Natural killer cell (primary cell): Measurements from ENCODE around the gene ADAMTS14. TPM values are rescaled to one million over a fixed set of nuclear protein-coding genes. Genes with fewer than 3 reads are reported as not detected.

Experiments
- ATAC-seq, 3 donors: fragments of 150-1000 bp in 2 of 3; fragments of 200-7000 bp in 1 of 3; cut with Tn5 transposase; 1 replicate in 1 of 3; 2 replicates in 2 of 3; pipeline ENCODE4 v1.10.0; 2021; ENCODE audit warnings: mild to moderate bottlenecking in 2 of 3, moderate library complexity in 2 of 3
- DNase-seq, 2 donors: peaks; one replicate each; pipeline versions ENCODE4 v3.0.0 to v3.0.0-alpha.2; 2013 to 2021; ENCODE audit warnings: mixed read lengths in 1 of 2
- H3K27ac ChIP-seq: one replicate; pipeline ENCODE4 v1.5.1; 2013; ENCODE audit warnings: mild to moderate bottlenecking, low read length
- H3K27me3 ChIP-seq: one replicate; pipeline ENCODE4 v1.6.1; 2013; ENCODE audit warnings: low read length; ENCODE audit not compliant: control insufficient read depth, insufficient read depth
- H3K36me3 ChIP-seq: one replicate; pipeline ENCODE4 v1.6.1; 2013; ENCODE audit warnings: low read length; ENCODE audit not compliant: control insufficient read depth, insufficient read depth
- H3K4me1 ChIP-seq: one replicate; pipeline ENCODE4 v1.6.1; 2013; ENCODE audit warnings: low read length; ENCODE audit not compliant: control insufficient read depth, insufficient read depth
- H3K4me3 ChIP-seq: one replicate; pipeline ENCODE4 v1.5.1; 2013; ENCODE audit warnings: low read length
- H3K9me3 ChIP-seq: one replicate; pipeline ENCODE4 v1.6.1; 2013; ENCODE audit warnings: low read length; ENCODE audit not compliant: control insufficient read depth, insufficient read depth
- H3K27ac Mint-ChIP-seq, 2 donors: one replicate each; pipeline ENCODE4 v1.8.0; 2022; ENCODE audit warnings: mild to moderate bottlenecking in 2 of 2, mixed read lengths in 2 of 2, moderate library complexity in 1 of 2
- H3K27me3 Mint-ChIP-seq, 2 donors: one replicate each; pipeline ENCODE4 v1.8.0; 2022; ENCODE audit warnings: low read depth in 2 of 2, mixed read lengths in 2 of 2
- H3K36me3 Mint-ChIP-seq: one replicate; pipeline ENCODE4 v1.8.0; 2022; ENCODE audit warnings: mixed read lengths
- H3K4me1 Mint-ChIP-seq, 2 donors: one replicate each; pipeline ENCODE4 v1.8.0; 2022; ENCODE audit warnings: mixed read lengths in 2 of 2
- H3K4me3 Mint-ChIP-seq: one replicate; pipeline ENCODE4 v1.8.0; 2022; ENCODE audit warnings: mild to moderate bottlenecking, moderate library complexity, mixed read lengths
- H3K9me3 Mint-ChIP-seq, 2 donors: one replicate each; pipeline ENCODE4 v1.8.0; 2022; ENCODE audit warnings: mixed read lengths in 2 of 2
- WGBS: methylation state at CpG from one replicate; pipeline ENCODE4 v1.1.7; 2013; ENCODE audit warnings: missing lambda C conversion rate; ENCODE audit not compliant: insufficient coverage; 5-methylcytosine and 5-hydroxymethylcytosine counted together
- intact Hi-C: fragments of 100-400 bp; cut with micrococcal nuclease; formaldehyde crosslinking; loops from one replicate; pipeline ENCODE4 v1.14.2; 2022
- total RNA-seq, 4 donors: library from RNA; stranded (reverse); fragments of 120-200 nt in 1 of 4; gene quantifications; one replicate each; pipeline versions ENCODE4 v1.2.3 to v1.2.4, GENCODE V29; 2013 to 2022
- TF ChIP-seq, protein P1 (sequence below): fragments of 200-600 bp; IDR thresholded peaks from one replicate; pipeline ENCODE4 v1.8.0; 2022; ENCODE audit warnings: antibody characterized with exemption

Gene ADAMTS14
- total RNA-seq, 3 donors from 2014 or later (not counting 1 experiment from before 2014, with no cell fraction given), result 0.70 to 1.5 (median 1.1) TPM

DNA sequence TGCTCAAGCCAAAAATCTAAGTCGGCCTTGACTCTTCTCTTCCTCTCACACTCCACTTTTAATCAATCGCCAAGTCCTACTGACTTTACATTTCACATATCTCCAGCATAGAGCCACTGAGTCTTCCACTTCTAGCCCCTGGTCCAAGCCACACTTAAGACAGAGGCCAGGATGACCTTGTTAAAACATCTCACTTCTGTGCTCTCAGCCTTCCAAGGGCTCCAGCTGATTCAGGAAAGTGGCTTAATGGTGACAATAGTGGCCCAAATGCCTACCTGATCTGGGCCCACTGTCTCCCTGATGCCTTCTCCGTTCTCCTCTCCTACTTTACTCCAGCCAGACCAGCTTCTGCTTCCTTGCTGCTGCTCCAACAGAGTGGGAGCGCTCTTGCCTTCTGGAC lies 108.5 kb downstream of the ADAMTS14 start:
- Histone ChIP-seq H3K36me3 (no peaks in the 10 kb centered on the region), H3K27me3 (no peaks in the 10 kb centered on the region), H3K4me1 (peaks cover 24% of the 10 kb centered on the region), H3K9me3 (no peaks in the 10 kb centered on the region), H3K4me3 (no peak overlapping the region), H3K27ac (no peak overlapping the region)
- intact Hi-C loops, result no loop called here
- Mint-ChIP-seq H3K4me3 (no peak overlapping the region), H3K27ac (no peak overlapping the region), H3K9me3 (no peaks in the 10 kb centered on the region), H3K27me3 (no peaks in the 10 kb centered on the region), H3K4me1 (peaks cover 25% of the 10 kb centered on the region in 2 donors), H3K36me3 (no peaks in the 10 kb centered on the region)
- ATAC-seq, result no peak
- WGBS, result 87% methylated on average over 4 of the region's 4 CpGs
- TF ChIP-seq, protein P1, sequence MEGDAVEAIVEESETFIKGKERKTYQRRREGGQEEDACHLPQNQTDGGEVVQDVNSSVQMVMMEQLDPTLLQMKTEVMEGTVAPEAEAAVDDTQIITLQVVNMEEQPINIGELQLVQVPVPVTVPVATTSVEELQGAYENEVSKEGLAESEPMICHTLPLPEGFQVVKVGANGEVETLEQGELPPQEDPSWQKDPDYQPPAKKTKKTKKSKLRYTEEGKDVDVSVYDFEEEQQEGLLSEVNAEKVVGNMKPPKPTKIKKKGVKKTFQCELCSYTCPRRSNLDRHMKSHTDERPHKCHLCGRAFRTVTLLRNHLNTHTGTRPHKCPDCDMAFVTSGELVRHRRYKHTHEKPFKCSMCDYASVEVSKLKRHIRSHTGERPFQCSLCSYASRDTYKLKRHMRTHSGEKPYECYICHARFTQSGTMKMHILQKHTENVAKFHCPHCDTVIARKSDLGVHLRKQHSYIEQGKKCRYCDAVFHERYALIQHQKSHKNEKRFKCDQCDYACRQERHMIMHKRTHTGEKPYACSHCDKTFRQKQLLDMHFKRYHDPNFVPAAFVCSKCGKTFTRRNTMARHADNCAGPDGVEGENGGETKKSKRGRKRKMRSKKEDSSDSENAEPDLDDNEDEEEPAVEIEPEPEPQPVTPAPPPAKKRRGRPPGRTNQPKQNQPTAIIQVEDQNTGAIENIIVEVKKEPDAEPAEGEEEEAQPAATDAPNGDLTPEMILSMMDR, result no peak
- DNase-seq, result no peak

DNA sequence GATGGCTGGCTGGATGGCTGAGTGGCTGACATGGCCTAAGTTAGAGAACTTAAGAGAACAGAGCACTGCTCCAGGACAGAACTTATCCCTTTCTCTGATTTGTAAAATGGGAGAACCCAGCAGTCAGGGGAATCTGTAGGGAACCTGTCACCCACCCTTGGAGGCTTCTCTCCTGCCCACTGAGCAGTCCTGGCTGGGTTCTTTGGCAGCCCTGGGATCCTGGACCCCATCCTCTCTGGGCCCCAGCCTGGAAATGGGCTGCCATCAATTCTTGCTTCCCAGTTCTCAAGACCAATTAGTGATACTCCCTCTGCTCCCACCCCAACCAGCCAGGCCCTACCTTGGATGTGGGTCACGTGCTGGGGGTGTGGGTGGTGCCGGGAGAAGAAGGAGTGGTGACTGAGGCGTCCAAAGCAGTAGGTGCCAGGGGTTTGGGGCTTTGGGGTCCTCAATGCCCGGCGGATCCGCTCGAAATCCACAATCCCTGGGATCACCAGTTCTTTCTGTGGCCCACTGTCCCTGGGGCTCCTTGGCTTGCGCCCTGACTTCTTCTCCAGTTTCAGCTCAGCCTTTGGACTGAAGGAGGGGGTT lies 109.2 kb downstream of the ADAMTS14 start:
- Histone ChIP-seq H3K4me3 (no peak overlapping the region), H3K27me3 (no peaks in the 10 kb centered on the region), H3K4me1 (peaks cover 29% of the 10 kb centered on the region), H3K9me3 (no peaks in the 10 kb centered on the region), H3K36me3 (no peaks in the 10 kb centered on the region), H3K27ac (no peak overlapping the region)
- Mint-ChIP-seq H3K36me3 (no peaks in the 10 kb centered on the region), H3K9me3 (no peaks in the 10 kb centered on the region), H3K4me1 (peaks cover 33% of the 10 kb centered on the region in 2 donors), H3K27ac (no peak overlapping the region), H3K27me3 (no peaks in the 10 kb centered on the region), H3K4me3 (no peak overlapping the region)
- intact Hi-C loops, result no loop called here
- no peak for ATAC-seq
- 96% methylated on average over 8 of the region's 8 CpGs for WGBS
- no peak for DNase-seq
- TF ChIP-seq, protein P1, result no peak

DNA sequence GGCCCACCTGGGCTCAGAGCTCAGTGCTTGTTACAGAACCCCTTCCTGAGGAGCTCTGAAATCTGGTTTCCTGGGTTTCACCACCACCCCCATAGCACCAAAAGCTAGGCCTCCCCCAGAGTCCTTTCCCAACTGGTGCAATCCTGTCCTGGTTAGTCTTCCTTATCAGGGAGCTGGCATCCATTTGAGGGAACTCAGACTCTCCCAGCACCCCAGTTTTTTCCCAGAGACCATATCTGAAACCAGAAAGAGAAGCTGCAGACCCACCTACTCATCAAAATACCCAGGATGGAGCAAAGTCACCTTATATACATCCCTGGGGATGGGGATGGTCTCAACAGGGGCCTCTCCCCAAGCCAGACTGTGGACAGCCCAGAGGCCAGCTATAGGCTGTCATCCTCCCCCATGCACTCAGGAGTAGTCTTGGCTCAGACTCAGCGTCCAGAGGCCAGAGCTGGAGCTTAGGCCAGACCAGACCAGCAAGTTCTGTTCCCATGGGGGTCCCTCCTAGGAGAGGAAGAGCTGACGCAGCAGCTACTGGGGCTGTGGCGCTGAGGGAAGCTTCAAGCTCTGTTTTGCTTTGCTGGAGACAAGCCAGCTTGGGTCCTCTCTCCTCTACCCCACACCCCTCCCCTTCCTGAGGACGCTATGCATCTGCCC lies 109.9 kb downstream of the ADAMTS14 start:
- TF ChIP-seq, protein P1, result no peak
- intact Hi-C loops, result no loop called here
- Histone ChIP-seq H3K27me3 (no peaks in the 10 kb centered on the region), H3K27ac (no peak overlapping the region), H3K4me3 (no peak overlapping the region), H3K36me3 (no peaks in the 10 kb centered on the region), H3K4me1 (peaks cover 34% of the 10 kb centered on the region), H3K9me3 (no peaks in the 10 kb centered on the region)
- no peaks in the 10 kb centered on the region for H3K27me3 Mint-ChIP-seq
- H3K4me1 Mint-ChIP-seq, result peaks cover 39 to 40% of the 10 kb centered on the region in 2 donors
- H3K27ac Mint-ChIP-seq, result no peak overlapping the region
- no peak overlapping the region for H3K4me3 Mint-ChIP-seq
- H3K36me3 Mint-ChIP-seq, result no peaks in the 10 kb centered on the region
- WGBS, result 76% methylated on average over 4 of the region's 4 CpGs
- no peak for ATAC-seq
- H3K9me3 Mint-ChIP-seq, result no peaks in the 10 kb centered on the region
- no peak for DNase-seq
